ENCODE results near the gene EFCAB12. TPM values are rescaled to one million over a fixed set of nuclear protein-coding genes. Genes with fewer than 3 reads are reported as not detected.

EFCAB12 gene
- total RNA-seq, 2 donors from 2014 or later, result under 0.01 to 1.3 TPM

GRCh38 chr3:129463716-129464115 lies 35.3 kb upstream of the EFCAB12 start:
- ATAC-seq (no peak), DNase-seq (no peak)
- no peaks in the 10 kb centered on the region for H3K36me3 ChIP-seq (replicated peaks in 1 of 2; ENCODE audit: insufficient read depth in 1 of 2, low read depth in 2 of 2)
- no peak overlapping the region for H3K4me3 ChIP-seq
- intact Hi-C loops (cut with DNase I), result no loop called here
- H3K27me3 ChIP-seq, result no peaks in the 10 kb centered on the region
- H3K27ac ChIP-seq, result no peak overlapping the region
- H3K4me1 ChIP-seq, result no peaks in the 10 kb centered on the region
- H3K9me3 ChIP-seq, result no peaks in the 10 kb centered on the region
- TF ChIP-seq POLR2A (IDR thresholded peaks at IDR 0.05) (no peak), CTCF (IDR thresholded peaks at IDR 0.05) (no peak)
- WGBS, 2 donors, result 70 to 79% methylated on average over 4 of the region's 4 CpGs

- Histone ChIP-seq H3K36me3 (replicated peaks in 1 of 2; ENCODE audit: insufficient read depth in 1 of 2, low read depth in 2 of 2) (no peaks in the 10 kb centered on the region), H3K4me1 (no peaks in the 10 kb centered on the region), H3K27ac (no peak overlapping the region), H3K9me3 (no peaks in the 10 kb centered on the region), H3K27me3 (no peaks in the 10 kb centered on the region), H3K4me3 (no peak overlapping the region)
- DNase-seq (no peak), ATAC-seq (no peak)
- TF ChIP-seq CTCF (IDR thresholded peaks at IDR 0.05), result no peak
- TF ChIP-seq POLR2A (IDR thresholded peaks at IDR 0.05), result no peak
- 89 to 96% methylated on average over 3 of the region's 3 CpGs for WGBS, 2 donors
- intact Hi-C loops (cut with DNase I), result no loop called here
Observed at GRCh38 chr3:129463094-129463493, 34.7 kb upstream of the EFCAB12 start.

GRCh38 chr3:129462361-129462968 lies 34.0 kb upstream of the EFCAB12 start:
- H3K4me1 ChIP-seq, result no peaks in the 10 kb centered on the region
- H3K27ac ChIP-seq, result no peak overlapping the region
- intact Hi-C loops (cut with DNase I), result no loop called here
- ATAC-seq (no peak), DNase-seq (no peak)
- no peaks in the 10 kb centered on the region for H3K27me3 ChIP-seq
- WGBS, 2 donors, result 52 to 62% methylated on average over 3 of the region's 3 CpGs
- H3K9me3 ChIP-seq, result no peaks in the 10 kb centered on the region
- no peak overlapping the region for H3K4me3 ChIP-seq
- no peak for TF ChIP-seq POLR2A (IDR thresholded peaks at IDR 0.05)
- TF ChIP-seq CTCF (IDR thresholded peaks at IDR 0.05), result no peak
- no peaks in the 10 kb centered on the region for H3K36me3 ChIP-seq (replicated peaks in 1 of 2; ENCODE audit: insufficient read depth in 1 of 2, low read depth in 2 of 2)

- no peaks in the 10 kb centered on the region for H3K9me3 ChIP-seq
- H3K27me3 ChIP-seq, result no peaks in the 10 kb centered on the region
- DNase-seq, result no peak
- H3K4me1 ChIP-seq, result no peaks in the 10 kb centered on the region
- H3K36me3 ChIP-seq (replicated peaks in 1 of 2; ENCODE audit: insufficient read depth in 1 of 2, low read depth in 2 of 2), result no peaks in the 10 kb centered on the region
- intact Hi-C loops (cut with DNase I), result no loop called here
- no peak for ATAC-seq
- H3K4me3 ChIP-seq, result no peak overlapping the region
- no peak overlapping the region for H3K27ac ChIP-seq
- TF ChIP-seq POLR2A (IDR thresholded peaks at IDR 0.05), result no peak
- TF ChIP-seq CTCF (IDR thresholded peaks at IDR 0.05), result no peak
- WGBS, 2 donors, result 89 to 91% methylated on average over 6 of the region's 6 CpGs
Observed at GRCh38 chr3:129461461-129462146, 33.2 kb upstream of the EFCAB12 start.

GRCh38 chr3:129461022-129461421 lies 32.6 kb upstream of the EFCAB12 start:
- TF ChIP-seq CTCF (IDR thresholded peaks at IDR 0.05) (no peak), POLR2A (IDR thresholded peaks at IDR 0.05) (no peak)
- DNase-seq (no peak), ATAC-seq (no peak)
- intact Hi-C loops (cut with DNase I), result no loop called here
- H3K27ac ChIP-seq, result no peak overlapping the region
- H3K4me3 ChIP-seq, result no peak overlapping the region
- 82 to 95% methylated on average over 1 of the region's 1 CpG for WGBS, 2 donors
- no peaks in the 10 kb centered on the region for H3K4me1 ChIP-seq
- H3K27me3 ChIP-seq, result no peaks in the 10 kb centered on the region
- no peaks in the 10 kb centered on the region for H3K9me3 ChIP-seq
- no peaks in the 10 kb centered on the region for H3K36me3 ChIP-seq (replicated peaks in 1 of 2; ENCODE audit: insufficient read depth in 1 of 2, low read depth in 2 of 2)

Measured in body of pancreas (tissue), 4 donors.